ENCODE measurements around the gene IDH1. TPM values are rescaled to one million over a fixed set of nuclear protein-coding genes. Genes with fewer than 3 reads are reported as not detected.

Gene IDH1
- total RNA-seq, 1 experiment from 2014 or later = 91.2 TPM

DNA sequence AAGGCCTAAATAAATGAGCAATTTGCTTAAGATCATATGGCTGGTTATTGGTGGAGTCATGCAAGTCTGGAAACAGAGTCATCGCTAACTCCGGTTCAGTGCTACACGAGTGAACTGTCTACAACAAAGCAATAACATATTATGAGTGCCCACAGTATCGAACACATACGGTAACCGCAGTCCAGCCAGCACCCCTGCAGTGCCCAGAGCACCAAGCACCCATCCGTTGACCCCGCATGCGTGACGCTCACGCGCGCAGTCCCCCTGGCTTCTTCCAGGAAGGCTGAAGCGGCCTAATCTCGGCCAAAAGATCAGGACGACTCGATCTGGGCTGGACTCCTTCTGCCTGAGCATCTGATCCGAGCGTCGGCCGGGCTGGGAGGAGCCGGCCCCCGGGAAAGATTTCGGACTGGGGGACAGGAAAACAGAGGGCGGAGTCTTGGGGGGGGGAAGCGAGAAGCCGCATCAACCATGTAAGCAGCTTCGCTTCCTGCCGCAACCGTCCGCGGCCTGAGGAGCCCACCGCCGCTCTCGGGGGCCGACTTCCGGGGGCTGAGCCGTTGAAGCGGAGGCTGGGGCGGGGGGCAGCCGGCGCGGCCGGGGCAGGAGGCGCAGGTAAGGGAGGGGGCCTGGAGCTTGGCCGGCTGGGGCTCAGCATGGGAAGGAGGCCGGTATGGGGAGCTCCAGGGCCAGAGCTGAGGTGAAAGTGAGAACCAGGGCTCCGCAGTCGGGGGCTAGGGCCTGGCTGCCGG lies 11.1 kb upstream of the IDH1 start, which contains the start of gene PIKFYVE:
Gene PIKFYVE, plus strand, starts transcription at position 455 of the 752 bp plus-strand sequence. CDS start 5,265 bp downstream, outside the sequence.
- peaks cover 38% of the 10 kb centered on the region for H3K79me2 ChIP-seq (ENCODE audit: insufficient read depth, low read length)
- H3K4me3 ChIP-seq (replicated peaks in 1 of 2; ENCODE audit: low read depth in 1 of 2, low read length in 2 of 2) = peak within 1 kb of the TSS; percentile 90 to 91
- ATAC-seq (peak; percentile 91), DNase-seq (ENCODE audit: low read depth, low spot score) (peak; percentile 96)
- H3K36me3 ChIP-seq (ENCODE audit: control insufficient read depth in 1 of 2, insufficient read depth in 2 of 2, low read length in 2 of 2) = no peaks in the 10 kb centered on the region
- CTCF ChIA-PET = interaction anchor here (1.0 to 2.5 kb wide), 3 partner anchors 12 to 1065 kb away, joined by 3 to 13 read pairs (median 7); no protein-coding TSS in a partner anchor
- TF ChIP-seq TCF7L2 (IDR thresholded peaks at IDR 0.05; ENCODE audit: borderline replicate concordance, extremely low read depth, insufficient read depth, insufficient read length) = peak; percentile 60
- TF ChIP-seq SP1 (IDR thresholded peaks at IDR 0.05; ENCODE audit: low read depth) = peak; percentile 99
- TF ChIP-seq ELF1 (IDR thresholded peaks at IDR 0.05; ENCODE audit: borderline replicate concordance, low read depth) = peak; percentile 46; the same call in 1 of the 2 replicates
- peak; percentile 73 for TF ChIP-seq ZFX (IDR thresholded peaks at IDR 0.05)
- no peak for TF ChIP-seq EGR1 (IDR thresholded peaks at IDR 0.05; ENCODE audit: low read depth)
- peak; percentile 84 for TF ChIP-seq POLR2AphosphoS5 (IDR thresholded peaks at IDR 0.05; ENCODE audit: low read depth, low read length)
- TF ChIP-seq JUND (IDR thresholded peaks at IDR 0.05) = no peak; the same call in 1 of the 2 replicates
- TF ChIP-seq ZNF274 (IDR thresholded peaks at IDR 0.05; ENCODE audit: low read depth, low read length) = no peak
- peak; percentile 97 for TF ChIP-seq SRF (IDR thresholded peaks at IDR 0.05; ENCODE audit: low read depth)
- TF ChIP-seq RAD21 (IDR thresholded peaks at IDR 0.05; ENCODE audit: low read depth) = no peak
- no peak for TF ChIP-seq FOSL1 (IDR thresholded peaks at IDR 0.05; ENCODE audit: low read depth)
- TF ChIP-seq MAX (IDR thresholded peaks at IDR 0.05) = peak; percentile 90
- TF ChIP-seq YY1 (IDR thresholded peaks at IDR 0.05; ENCODE audit: extremely low read depth, insufficient replicate concordance, low read depth, low read length) = peak; percentile 83
- no peak for TF ChIP-seq POLR2A (IDR thresholded peaks at IDR 0.05; ENCODE audit: borderline replicate concordance, extremely low read depth, insufficient read depth, insufficient read length)
- no peak for TF ChIP-seq CEBPB (IDR thresholded peaks at IDR 0.05; ENCODE audit: low read depth)
- peak; percentile 85; the same call in 1 of the 2 replicates for TF ChIP-seq SIN3A (IDR thresholded peaks at IDR 0.05; ENCODE audit: low read depth)
- peak; percentile 97 for TF ChIP-seq CBX3 (IDR thresholded peaks at IDR 0.05; ENCODE audit: low read depth)
- no peak for TF ChIP-seq EZH2 (IDR thresholded peaks at IDR 0.05)
- TF ChIP-seq, protein P1, sequence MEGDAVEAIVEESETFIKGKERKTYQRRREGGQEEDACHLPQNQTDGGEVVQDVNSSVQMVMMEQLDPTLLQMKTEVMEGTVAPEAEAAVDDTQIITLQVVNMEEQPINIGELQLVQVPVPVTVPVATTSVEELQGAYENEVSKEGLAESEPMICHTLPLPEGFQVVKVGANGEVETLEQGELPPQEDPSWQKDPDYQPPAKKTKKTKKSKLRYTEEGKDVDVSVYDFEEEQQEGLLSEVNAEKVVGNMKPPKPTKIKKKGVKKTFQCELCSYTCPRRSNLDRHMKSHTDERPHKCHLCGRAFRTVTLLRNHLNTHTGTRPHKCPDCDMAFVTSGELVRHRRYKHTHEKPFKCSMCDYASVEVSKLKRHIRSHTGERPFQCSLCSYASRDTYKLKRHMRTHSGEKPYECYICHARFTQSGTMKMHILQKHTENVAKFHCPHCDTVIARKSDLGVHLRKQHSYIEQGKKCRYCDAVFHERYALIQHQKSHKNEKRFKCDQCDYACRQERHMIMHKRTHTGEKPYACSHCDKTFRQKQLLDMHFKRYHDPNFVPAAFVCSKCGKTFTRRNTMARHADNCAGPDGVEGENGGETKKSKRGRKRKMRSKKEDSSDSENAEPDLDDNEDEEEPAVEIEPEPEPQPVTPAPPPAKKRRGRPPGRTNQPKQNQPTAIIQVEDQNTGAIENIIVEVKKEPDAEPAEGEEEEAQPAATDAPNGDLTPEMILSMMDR (IDR thresholded peaks at IDR 0.05 in 2 of 3, conservative IDR thresholded peaks at IDR 0.05 in 1 of 3; ENCODE audit: borderline replicate concordance in 1 of 3, insufficient read depth in 1 of 3, low read depth in 2 of 3, low read length in 2 of 3) = no peak
- TF ChIP-seq, protein P2, sequence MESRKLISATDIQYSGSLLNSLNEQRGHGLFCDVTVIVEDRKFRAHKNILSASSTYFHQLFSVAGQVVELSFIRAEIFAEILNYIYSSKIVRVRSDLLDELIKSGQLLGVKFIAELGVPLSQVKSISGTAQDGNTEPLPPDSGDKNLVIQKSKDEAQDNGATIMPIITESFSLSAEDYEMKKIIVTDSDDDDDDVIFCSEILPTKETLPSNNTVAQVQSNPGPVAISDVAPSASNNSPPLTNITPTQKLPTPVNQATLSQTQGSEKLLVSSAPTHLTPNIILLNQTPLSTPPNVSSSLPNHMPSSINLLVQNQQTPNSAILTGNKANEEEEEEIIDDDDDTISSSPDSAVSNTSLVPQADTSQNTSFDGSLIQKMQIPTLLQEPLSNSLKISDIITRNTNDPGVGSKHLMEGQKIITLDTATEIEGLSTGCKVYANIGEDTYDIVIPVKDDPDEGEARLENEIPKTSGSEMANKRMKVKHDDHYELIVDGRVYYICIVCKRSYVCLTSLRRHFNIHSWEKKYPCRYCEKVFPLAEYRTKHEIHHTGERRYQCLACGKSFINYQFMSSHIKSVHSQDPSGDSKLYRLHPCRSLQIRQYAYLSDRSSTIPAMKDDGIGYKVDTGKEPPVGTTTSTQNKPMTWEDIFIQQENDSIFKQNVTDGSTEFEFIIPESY (IDR thresholded peaks at IDR 0.05; ENCODE audit: extremely low read depth, insufficient replicate concordance, low read length) = peak; percentile 81
- TF ChIP-seq EZH2phosphoT487 (IDR thresholded peaks at IDR 0.05; ENCODE audit: borderline replicate concordance) = no peak
- POLR2A ChIA-PET = interaction anchor here (0.6 to 3.0 kb wide), 4 partner anchors 9 to 1365 kb away, joined by 3 to 16 read pairs (median 5); partner anchors contain the start of gene IDH1
- RAD21 ChIA-PET (ENCODE audit: low non-redundant PET in 1 of 2, low total read pairs in 2 of 2, uncharacterized antibody in 2 of 2, unreplicated experiment in 2 of 2) = no interaction called here
- H3K9me3 ChIP-seq (ENCODE audit: control insufficient read depth in 1 of 2, insufficient read depth in 1 of 2, low read depth in 1 of 2, low read length in 2 of 2) = 0 out of 4 replicates have a peak, but pooled peaks cover 0 to 3% of the 10 kb centered on the region in 2 experiments
- H3K9ac ChIP-seq (ENCODE audit: low read length) = peak within 1 kb of the TSS; percentile 79
- H3K27ac ChIP-seq (ENCODE audit: low read depth, low read length) = peak within 1 kb of the TSS; percentile 62
- no peaks in the 10 kb centered on the region for H3K9me2 ChIP-seq (ENCODE audit: insufficient read depth)
- H3K27me3 ChIP-seq (ENCODE audit: insufficient read depth, low read length) = no peaks in the 10 kb centered on the region
- peak within 1 kb of the TSS; percentile 86 for H2AFZ ChIP-seq (ENCODE audit: low read depth, low read length, poor library complexity, severe bottlenecking)
- intact Hi-C loops (cut with micrococcal nuclease) = loop anchor here (2.0 to 5.0 kb wide), 2 partner anchors 469 to 641 kb away; partner anchors contain the start of gene METTL21A
- H3K4me1 ChIP-seq (ENCODE audit: control insufficient read depth in 1 of 2, insufficient read depth in 2 of 2, low read length in 2 of 2) = peaks cover 10 to 29% of the 10 kb centered on the region in 2 experiments
- H4K20me1 ChIP-seq (ENCODE audit: insufficient read depth) = no peaks in the 10 kb centered on the region
- no TSS peak for BruUV-seq (replicated peaks)
- peak within 1 kb of the TSS; percentile 85 for H3K4me2 ChIP-seq (ENCODE audit: low read length)
